Uterus (tissue), 2 donors: ENCODE results near the gene LGR6.

Experiments
- POLR2A ChIP-seq, 2 donors: fragments of 450-650 bp; IDR thresholded peaks; one replicate each; pipeline ENCODE4 v1.6.1; 2016; ENCODE audit warnings: antibody characterized with exemption in 2 of 2, mild to moderate bottlenecking in 1 of 2, moderate library complexity in 1 of 2
- TF ChIP-seq, protein P1 (sequence below), 4 experiments: fragments of 200-600 bp in 2 of 4; fragments of 450-650 bp in 2 of 4; sonication (generic) in 2 of 4; IDR thresholded peaks; one replicate each; pipeline ENCODE4 v1.5.1; 2016 to 2019; ENCODE audit warnings: antibody characterized with exemption in 4 of 4, mild to moderate bottlenecking in 2 of 4, moderate library complexity in 1 of 4

GRCh38 chr1:202361224-202361623 lies 167.6 kb downstream of the LGR6 start:
- no peak for TF ChIP-seq POLR2A (IDR thresholded peaks at IDR 0.05)
- TF ChIP-seq, protein P1, sequence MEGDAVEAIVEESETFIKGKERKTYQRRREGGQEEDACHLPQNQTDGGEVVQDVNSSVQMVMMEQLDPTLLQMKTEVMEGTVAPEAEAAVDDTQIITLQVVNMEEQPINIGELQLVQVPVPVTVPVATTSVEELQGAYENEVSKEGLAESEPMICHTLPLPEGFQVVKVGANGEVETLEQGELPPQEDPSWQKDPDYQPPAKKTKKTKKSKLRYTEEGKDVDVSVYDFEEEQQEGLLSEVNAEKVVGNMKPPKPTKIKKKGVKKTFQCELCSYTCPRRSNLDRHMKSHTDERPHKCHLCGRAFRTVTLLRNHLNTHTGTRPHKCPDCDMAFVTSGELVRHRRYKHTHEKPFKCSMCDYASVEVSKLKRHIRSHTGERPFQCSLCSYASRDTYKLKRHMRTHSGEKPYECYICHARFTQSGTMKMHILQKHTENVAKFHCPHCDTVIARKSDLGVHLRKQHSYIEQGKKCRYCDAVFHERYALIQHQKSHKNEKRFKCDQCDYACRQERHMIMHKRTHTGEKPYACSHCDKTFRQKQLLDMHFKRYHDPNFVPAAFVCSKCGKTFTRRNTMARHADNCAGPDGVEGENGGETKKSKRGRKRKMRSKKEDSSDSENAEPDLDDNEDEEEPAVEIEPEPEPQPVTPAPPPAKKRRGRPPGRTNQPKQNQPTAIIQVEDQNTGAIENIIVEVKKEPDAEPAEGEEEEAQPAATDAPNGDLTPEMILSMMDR (IDR thresholded peaks at IDR 0.05): no peak
